Activated T-cell treated with anti-CD3 and anti-CD28 coated beads, Interleukin-2, amount 50 U/mL, for 48 hours (primary cell): ENCODE data around the gene PPM1H.

Experiments used
- DNase-seq, 2 experiments: peaks; one replicate each; pipeline ENCODE4 v3.0.0-alpha.2; 2020

Gene PPM1H

GRCh38 chr12:62868820-62869219 is 66.1 kb downstream of the PPM1H start:
- no peak for DNase-seq

- no peak for DNase-seq
Measured at GRCh38 chr12:62866451-62867082, 68.4 kb downstream of the PPM1H start.

- DNase-seq, result no peak
Measured at GRCh38 chr12:62865937-62866336, 69.0 kb downstream of the PPM1H start.

- no peak for DNase-seq
Measured at GRCh38 chr12:62865065-62865464, 69.9 kb downstream of the PPM1H start.

GRCh38 chr12:62862259-62862881 is 72.6 kb downstream of the PPM1H start:
- DNase-seq, result no peak

- no peak for DNase-seq
Measured at GRCh38 chr12:62861586-62861985, 73.4 kb downstream of the PPM1H start.

- DNase-seq, result no peak
Measured at GRCh38 chr12:62860501-62861411, 74.2 kb downstream of the PPM1H start.

GRCh38 chr12:62860020-62860419 is 74.9 kb downstream of the PPM1H start:
- DNase-seq, result no peak

GRCh38 chr12:62859321-62859737 is 75.6 kb downstream of the PPM1H start:
- DNase-seq, result no peak

- no peak for DNase-seq
Measured at GRCh38 chr12:62856454-62856853, 78.5 kb downstream of the PPM1H start.

GRCh38 chr12:62854024-62854423 is 80.9 kb downstream of the PPM1H start:
- no peak for DNase-seq

- no peak for DNase-seq
Measured at GRCh38 chr12:62849398-62849797, 85.6 kb downstream of the PPM1H start.

- DNase-seq, result peak in 1 of 2 experiments; percentile 27
Measured at GRCh38 chr12:62848418-62848817, 86.5 kb downstream of the PPM1H start.

- DNase-seq, result no peak
Measured at GRCh38 chr12:62847709-62848108, 87.2 kb downstream of the PPM1H start.

GRCh38 chr12:62846491-62846890 is 88.5 kb downstream of the PPM1H start:
- no peak for DNase-seq

GRCh38 chr12:62844915-62845314 is 90.0 kb downstream of the PPM1H start:
- no peak for DNase-seq

- DNase-seq, result no peak
Measured at GRCh38 chr12:62843716-62844115, 91.2 kb downstream of the PPM1H start.

- no peak for DNase-seq
Measured at GRCh38 chr12:62841846-62842245, 93.1 kb downstream of the PPM1H start.

GRCh38 chr12:62840806-62841205 is 94.1 kb downstream of the PPM1H start:
- DNase-seq, result no peak

- DNase-seq, result no peak
Measured at GRCh38 chr12:62839869-62840660, 94.9 kb downstream of the PPM1H start.

GRCh38 chr12:62834971-62835547 is 99.9 kb downstream of the PPM1H start:
- DNase-seq, result no peak

- no peak for DNase-seq
Measured at GRCh38 chr12:62834406-62834805, 100.5 kb downstream of the PPM1H start.

- DNase-seq, result no peak
Measured at GRCh38 chr12:62833634-62834033, 101.3 kb downstream of the PPM1H start.
